ENCODE results near the gene UXS1.

DNA sequence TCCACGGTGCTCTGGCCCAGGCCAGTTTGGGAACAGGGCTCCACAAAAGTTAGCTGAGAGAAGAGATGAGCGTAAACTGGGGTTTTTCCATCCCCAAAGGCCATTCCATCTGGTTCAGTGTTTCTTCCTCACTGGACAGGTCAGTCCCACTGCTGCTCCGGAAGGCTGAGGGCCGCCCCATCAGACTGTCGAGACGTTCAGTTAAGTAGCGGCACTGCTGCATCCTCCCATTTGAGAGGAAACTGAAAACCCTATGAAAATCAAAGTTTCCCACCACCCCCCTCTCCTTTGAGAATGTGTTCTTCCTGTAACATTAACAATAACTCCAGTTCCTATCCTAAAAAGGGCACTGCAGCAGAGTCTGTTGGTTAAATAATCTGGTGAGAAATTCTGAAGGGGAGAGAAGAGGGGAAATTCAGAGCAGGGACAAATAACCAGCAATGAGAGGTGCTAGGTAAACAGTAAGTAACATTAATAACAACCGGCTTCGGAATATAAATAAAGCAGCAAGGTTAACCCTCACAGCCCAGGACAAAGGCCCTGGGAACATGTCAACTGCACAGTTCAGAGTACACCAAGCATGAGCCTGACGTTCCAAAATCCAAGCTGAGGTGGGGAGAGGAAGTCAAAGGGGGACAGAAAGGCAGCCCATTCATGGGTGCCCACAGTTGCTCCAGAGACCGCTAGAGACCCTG, 55.4 kb downstream of the UXS1 start:
- TF ChIP-seq TCF7L2 (IDR thresholded peaks at IDR 0.05; ENCODE audit: low read depth, low read length): no peak
- TF ChIP-seq ZNF668 (CRISPR knock-in tag; IDR thresholded peaks at IDR 0.05): no peak
- no peak for TF ChIP-seq SMC3 (conservative IDR thresholded peaks at IDR 0.05; ENCODE audit: insufficient read depth, low read depth, low read length)
- TF ChIP-seq, protein P1, sequence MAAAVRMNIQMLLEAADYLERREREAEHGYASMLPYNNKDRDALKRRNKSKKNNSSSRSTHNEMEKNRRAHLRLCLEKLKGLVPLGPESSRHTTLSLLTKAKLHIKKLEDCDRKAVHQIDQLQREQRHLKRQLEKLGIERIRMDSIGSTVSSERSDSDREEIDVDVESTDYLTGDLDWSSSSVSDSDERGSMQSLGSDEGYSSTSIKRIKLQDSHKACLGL (CRISPR knock-in tag; IDR thresholded peaks at IDR 0.05; ENCODE audit: borderline replicate concordance, poor library complexity, severe bottlenecking): no peak

All from K562 (cell line).